ENCODE data around the gene PHLDA1. TPM values are rescaled to one million over a fixed set of nuclear protein-coding genes. Genes with fewer than 3 reads are reported as not detected.

The PHLDA1 gene
- total RNA-seq, 1 experiment from 2014 or later, result 4.9 TPM

DNA sequence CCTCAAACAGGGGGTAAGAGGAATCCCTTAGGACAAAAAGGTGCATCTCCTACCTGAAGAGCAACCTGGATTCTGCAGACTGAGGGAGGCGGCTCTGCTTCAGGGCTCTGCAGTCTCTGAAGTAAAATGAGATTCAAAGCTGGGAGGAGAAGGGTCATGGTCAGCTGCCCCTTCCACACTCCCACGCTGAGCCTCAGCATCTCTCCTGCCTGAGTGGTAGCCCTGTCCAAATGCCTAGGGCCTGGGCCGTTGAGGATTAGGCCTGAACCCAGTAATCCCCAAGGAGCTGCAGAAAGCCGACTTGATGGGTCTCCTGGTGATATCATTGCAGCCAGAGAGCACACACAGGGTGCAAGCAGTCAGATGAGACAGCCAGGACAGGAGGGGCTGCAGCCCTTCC is 18.9 kb downstream of the PHLDA1 start:
- H3K27ac ChIP-seq (ENCODE audit: low read depth, low read length, poor library complexity, severe bottlenecking), result no peak overlapping the region
- H3K36me3 ChIP-seq (ENCODE audit: insufficient read depth, low read length, poor library complexity, severe bottlenecking), result no peaks in the 10 kb centered on the region
- H3K9me3 ChIP-seq (ENCODE audit: low read depth, low read length, poor library complexity, severe bottlenecking), result no peaks in the 10 kb centered on the region
- intact Hi-C loops (cut with micrococcal nuclease; ENCODE audit: unreplicated experiment), result no loop called here
- TF ChIP-seq, protein P1, sequence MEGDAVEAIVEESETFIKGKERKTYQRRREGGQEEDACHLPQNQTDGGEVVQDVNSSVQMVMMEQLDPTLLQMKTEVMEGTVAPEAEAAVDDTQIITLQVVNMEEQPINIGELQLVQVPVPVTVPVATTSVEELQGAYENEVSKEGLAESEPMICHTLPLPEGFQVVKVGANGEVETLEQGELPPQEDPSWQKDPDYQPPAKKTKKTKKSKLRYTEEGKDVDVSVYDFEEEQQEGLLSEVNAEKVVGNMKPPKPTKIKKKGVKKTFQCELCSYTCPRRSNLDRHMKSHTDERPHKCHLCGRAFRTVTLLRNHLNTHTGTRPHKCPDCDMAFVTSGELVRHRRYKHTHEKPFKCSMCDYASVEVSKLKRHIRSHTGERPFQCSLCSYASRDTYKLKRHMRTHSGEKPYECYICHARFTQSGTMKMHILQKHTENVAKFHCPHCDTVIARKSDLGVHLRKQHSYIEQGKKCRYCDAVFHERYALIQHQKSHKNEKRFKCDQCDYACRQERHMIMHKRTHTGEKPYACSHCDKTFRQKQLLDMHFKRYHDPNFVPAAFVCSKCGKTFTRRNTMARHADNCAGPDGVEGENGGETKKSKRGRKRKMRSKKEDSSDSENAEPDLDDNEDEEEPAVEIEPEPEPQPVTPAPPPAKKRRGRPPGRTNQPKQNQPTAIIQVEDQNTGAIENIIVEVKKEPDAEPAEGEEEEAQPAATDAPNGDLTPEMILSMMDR (conservative IDR thresholded peaks at IDR 0.05; ENCODE audit: low read depth, low read length), result no peak
- TF ChIP-seq EZH2 (IDR thresholded peaks at IDR 0.05; ENCODE audit: borderline replicate concordance, low read depth, low read length, poor library complexity, severe bottlenecking), result no peak
- DNase-seq (ENCODE audit: low spot score), result no peak
- H3K4me3 ChIP-seq (ENCODE audit: low read depth, low read length, poor library complexity, severe bottlenecking), result no peak overlapping the region
- H3K27me3 ChIP-seq (replicated peaks; ENCODE audit: insufficient read depth, low read depth, low read length, poor library complexity), result no peaks in the 10 kb centered on the region
- no TSS peak for BruUV-seq (replicated peaks)
- H3K4me1 ChIP-seq (ENCODE audit: insufficient read depth, low read length, poor library complexity, severe bottlenecking), result no peaks in the 10 kb centered on the region
- CTCF ChIA-PET, result interaction anchor here (0.6 kb wide), 1 partner anchor 303 kb away, joined by 4 read pairs; no protein-coding TSS in a partner anchor
- POLR2A ChIA-PET (ENCODE audit: low non-redundant PET), result no interaction called here

DNA sequence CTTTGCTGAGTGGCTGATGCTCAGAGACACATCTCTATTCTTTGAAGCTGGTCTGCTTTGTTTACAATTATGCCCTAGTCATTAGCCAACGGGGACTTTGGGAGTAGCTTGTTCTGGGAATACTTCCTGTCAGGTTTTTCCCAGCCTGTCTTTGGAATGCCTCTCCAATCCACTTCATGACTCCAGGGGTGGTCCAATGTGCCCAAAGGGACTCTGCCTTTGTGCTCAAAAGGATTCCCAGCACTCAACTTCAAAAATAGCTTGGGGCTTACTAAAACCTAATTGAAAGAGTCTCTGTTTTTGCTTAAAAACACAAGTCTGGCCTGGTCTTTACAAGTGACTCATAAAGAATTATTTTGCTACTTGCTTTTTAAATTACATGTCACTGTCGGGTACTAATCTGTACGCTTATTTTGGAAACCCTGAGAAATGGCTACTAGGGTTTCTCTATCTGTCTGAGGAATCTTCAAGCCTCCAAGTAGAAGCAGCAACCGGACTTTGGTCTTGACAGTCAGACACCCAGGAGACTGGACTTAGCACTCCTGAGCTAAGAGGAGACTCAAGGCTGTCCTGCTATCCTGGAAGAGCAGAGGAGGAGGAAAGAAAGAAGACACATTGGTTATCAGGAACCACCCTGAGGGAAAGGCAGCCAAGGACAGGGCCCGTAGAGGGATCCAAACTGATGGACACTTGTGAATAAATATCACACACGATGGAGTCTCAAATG is 20.7 kb downstream of the PHLDA1 start:
- H3K9me3 ChIP-seq (ENCODE audit: low read depth, low read length, poor library complexity, severe bottlenecking), result no peaks in the 10 kb centered on the region
- POLR2A ChIA-PET (ENCODE audit: low non-redundant PET), result no interaction called here
- intact Hi-C loops (cut with micrococcal nuclease; ENCODE audit: unreplicated experiment), result no loop called here
- TF ChIP-seq, protein P1 (conservative IDR thresholded peaks at IDR 0.05; ENCODE audit: low read depth, low read length), result no peak
- no peak for TF ChIP-seq EZH2 (IDR thresholded peaks at IDR 0.05; ENCODE audit: borderline replicate concordance, low read depth, low read length, poor library complexity, severe bottlenecking)
- H3K27ac ChIP-seq (ENCODE audit: low read depth, low read length, poor library complexity, severe bottlenecking), result no peak overlapping the region
- no peak for DNase-seq (ENCODE audit: low spot score)
- H3K36me3 ChIP-seq (ENCODE audit: insufficient read depth, low read length, poor library complexity, severe bottlenecking), result no peaks in the 10 kb centered on the region
- CTCF ChIA-PET, result no interaction called here
- no peaks in the 10 kb centered on the region for H3K4me1 ChIP-seq (ENCODE audit: insufficient read depth, low read length, poor library complexity, severe bottlenecking)
- H3K4me3 ChIP-seq (ENCODE audit: low read depth, low read length, poor library complexity, severe bottlenecking), result no peak overlapping the region
- no TSS peak for BruUV-seq (replicated peaks)
- no peaks in the 10 kb centered on the region for H3K27me3 ChIP-seq (replicated peaks; ENCODE audit: insufficient read depth, low read depth, low read length, poor library complexity)

DNA sequence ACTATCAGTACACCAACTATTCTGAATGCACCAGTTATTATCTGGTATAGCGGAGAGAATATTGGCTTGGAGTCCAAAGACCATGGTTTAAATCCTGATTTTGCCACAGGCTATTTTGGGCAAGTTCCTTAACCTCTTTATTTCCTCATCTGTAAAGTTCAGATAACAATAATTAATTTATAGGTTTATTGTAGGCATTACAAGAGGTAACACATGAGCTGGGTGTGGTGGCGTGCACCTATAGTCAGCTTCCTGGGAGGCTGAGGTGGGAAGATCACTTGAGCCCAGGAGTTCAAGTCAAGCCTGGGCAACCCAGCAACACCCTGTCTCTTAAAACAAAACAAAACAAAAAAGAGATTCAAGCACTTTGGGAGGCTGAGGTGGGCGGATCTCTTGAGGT is 23.1 kb downstream of the PHLDA1 start:
- no TSS peak for BruUV-seq (replicated peaks)
- Histone ChIP-seq H3K4me1 (ENCODE audit: insufficient read depth, low read length, poor library complexity, severe bottlenecking) (no peaks in the 10 kb centered on the region), H3K27ac (ENCODE audit: low read depth, low read length, poor library complexity, severe bottlenecking) (no peak overlapping the region), H3K9me3 (ENCODE audit: low read depth, low read length, poor library complexity, severe bottlenecking) (peaks cover 2% of the 10 kb centered on the region), H3K4me3 (ENCODE audit: low read depth, low read length, poor library complexity, severe bottlenecking) (no peak overlapping the region), H3K36me3 (ENCODE audit: insufficient read depth, low read length, poor library complexity, severe bottlenecking) (no peaks in the 10 kb centered on the region), H3K27me3 (replicated peaks; ENCODE audit: insufficient read depth, low read depth, low read length, poor library complexity) (no peaks in the 10 kb centered on the region)
- CTCF ChIA-PET, result interaction anchor here (0.7 kb wide), 1 partner anchor 410 kb away, joined by 8 read pairs; no protein-coding TSS in a partner anchor
- TF ChIP-seq, protein P1 (conservative IDR thresholded peaks at IDR 0.05; ENCODE audit: low read depth, low read length), result no peak
- no peak for TF ChIP-seq EZH2 (IDR thresholded peaks at IDR 0.05; ENCODE audit: borderline replicate concordance, low read depth, low read length, poor library complexity, severe bottlenecking)
- POLR2A ChIA-PET (ENCODE audit: low non-redundant PET), result no interaction called here
- DNase-seq (ENCODE audit: low spot score), result no peak
- intact Hi-C loops (cut with micrococcal nuclease; ENCODE audit: unreplicated experiment), result no loop called here
